Ishikawa (cell line): Measurements from ENCODE around the gene MGMT.

ENCODE experiments used
- CREB1 ChIP-seq: IDR thresholded peaks from 2 replicates; pipeline ENCODE4 v1.6.1; 2012; ENCODE audit warnings: low read depth
- EGR1 ChIP-seq: IDR thresholded peaks from 2 replicates; pipeline ENCODE4 v1.6.1; 2012
- EP300 ChIP-seq: IDR thresholded peaks from 2 replicates; pipeline ENCODE4 v1.6.1; 2012; ENCODE audit warnings: borderline replicate concordance
- FOXM1 ChIP-seq: IDR thresholded peaks from 2 replicates; pipeline ENCODE4 v1.6.1; 2012; ENCODE audit warnings: low read depth, borderline replicate concordance
- RAD21 ChIP-seq: IDR thresholded peaks from 2 replicates; pipeline ENCODE4 v1.6.1; 2012; ENCODE audit warnings: low read depth
- TAF1 ChIP-seq: IDR thresholded peaks from 2 replicates; pipeline ENCODE4 v1.6.1; 2012; ENCODE audit warnings: low read depth, mild to moderate bottlenecking
- TCF12 ChIP-seq: IDR thresholded peaks from 2 replicates; pipeline ENCODE4 v1.6.1; 2012; ENCODE audit warnings: low read depth
- TEAD4 ChIP-seq: IDR thresholded peaks from 2 replicates; pipeline ENCODE4 v1.6.1; 2012
- YY1 ChIP-seq: IDR thresholded peaks from 2 replicates; pipeline ENCODE4 v1.6.1; 2012; ENCODE audit warnings: low read depth
- TF ChIP-seq, protein P1 (sequence below): IDR thresholded peaks from 2 replicates; pipeline ENCODE4 v1.6.1; 2012; ENCODE audit warnings: low read depth, mild to moderate bottlenecking
- TF ChIP-seq, protein P2 (sequence below): IDR thresholded peaks from 2 replicates; pipeline ENCODE4 v1.6.1; 2012

DNA sequence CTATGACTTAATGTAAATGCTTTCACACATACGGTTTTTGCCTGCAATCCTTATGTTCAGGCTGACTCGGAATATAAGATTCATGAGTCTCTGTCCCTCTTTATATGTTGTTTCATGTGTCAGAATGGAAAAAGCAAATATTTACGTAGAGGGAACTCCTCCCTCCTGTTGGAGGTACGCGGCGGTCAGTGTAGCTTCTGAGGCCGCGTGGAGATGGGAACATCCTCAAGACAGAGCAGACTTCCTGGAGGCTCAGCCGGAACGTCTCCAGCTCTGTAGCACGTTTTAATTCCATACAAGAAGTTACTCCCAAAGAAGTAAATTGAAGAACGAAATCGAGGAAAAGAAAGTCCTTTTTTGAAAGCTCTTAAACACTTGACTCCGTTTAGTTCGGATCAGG is 248.8 kb downstream of the MGMT start:
- no peak for TF ChIP-seq EGR1
- TF ChIP-seq YY1: no peak
- TF ChIP-seq RAD21: no peak
- no peak for TF ChIP-seq FOXM1
- no peak for TF ChIP-seq TAF1
- TF ChIP-seq, protein P1, sequence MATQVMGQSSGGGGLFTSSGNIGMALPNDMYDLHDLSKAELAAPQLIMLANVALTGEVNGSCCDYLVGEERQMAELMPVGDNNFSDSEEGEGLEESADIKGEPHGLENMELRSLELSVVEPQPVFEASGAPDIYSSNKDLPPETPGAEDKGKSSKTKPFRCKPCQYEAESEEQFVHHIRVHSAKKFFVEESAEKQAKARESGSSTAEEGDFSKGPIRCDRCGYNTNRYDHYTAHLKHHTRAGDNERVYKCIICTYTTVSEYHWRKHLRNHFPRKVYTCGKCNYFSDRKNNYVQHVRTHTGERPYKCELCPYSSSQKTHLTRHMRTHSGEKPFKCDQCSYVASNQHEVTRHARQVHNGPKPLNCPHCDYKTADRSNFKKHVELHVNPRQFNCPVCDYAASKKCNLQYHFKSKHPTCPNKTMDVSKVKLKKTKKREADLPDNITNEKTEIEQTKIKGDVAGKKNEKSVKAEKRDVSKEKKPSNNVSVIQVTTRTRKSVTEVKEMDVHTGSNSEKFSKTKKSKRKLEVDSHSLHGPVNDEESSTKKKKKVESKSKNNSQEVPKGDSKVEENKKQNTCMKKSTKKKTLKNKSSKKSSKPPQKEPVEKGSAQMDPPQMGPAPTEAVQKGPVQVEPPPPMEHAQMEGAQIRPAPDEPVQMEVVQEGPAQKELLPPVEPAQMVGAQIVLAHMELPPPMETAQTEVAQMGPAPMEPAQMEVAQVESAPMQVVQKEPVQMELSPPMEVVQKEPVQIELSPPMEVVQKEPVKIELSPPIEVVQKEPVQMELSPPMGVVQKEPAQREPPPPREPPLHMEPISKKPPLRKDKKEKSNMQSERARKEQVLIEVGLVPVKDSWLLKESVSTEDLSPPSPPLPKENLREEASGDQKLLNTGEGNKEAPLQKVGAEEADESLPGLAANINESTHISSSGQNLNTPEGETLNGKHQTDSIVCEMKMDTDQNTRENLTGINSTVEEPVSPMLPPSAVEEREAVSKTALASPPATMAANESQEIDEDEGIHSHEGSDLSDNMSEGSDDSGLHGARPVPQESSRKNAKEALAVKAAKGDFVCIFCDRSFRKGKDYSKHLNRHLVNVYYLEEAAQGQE: no peak
- no peak for TF ChIP-seq TCF12
- TF ChIP-seq, protein P2, sequence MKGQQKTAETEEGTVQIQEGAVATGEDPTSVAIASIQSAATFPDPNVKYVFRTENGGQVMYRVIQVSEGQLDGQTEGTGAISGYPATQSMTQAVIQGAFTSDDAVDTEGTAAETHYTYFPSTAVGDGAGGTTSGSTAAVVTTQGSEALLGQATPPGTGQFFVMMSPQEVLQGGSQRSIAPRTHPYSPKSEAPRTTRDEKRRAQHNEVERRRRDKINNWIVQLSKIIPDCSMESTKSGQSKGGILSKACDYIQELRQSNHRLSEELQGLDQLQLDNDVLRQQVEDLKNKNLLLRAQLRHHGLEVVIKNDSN: no peak
- TF ChIP-seq CREB1: no peak
- no peak for TF ChIP-seq EP300
- TF ChIP-seq TEAD4: no peak
